BLaER1 (cell line): ENCODE results near the gene INHA.

ENCODE experiments used
- H3K27ac ChIP-seq: shearing (Covaris generic); formaldehyde crosslinking; 2 replicates; pipeline ENCODE4 v1.8.1; 2022
- H3K27me3 ChIP-seq: shearing (Covaris generic); formaldehyde crosslinking; 2 replicates; pipeline ENCODE4 v1.8.1; 2022
- H3K36me3 ChIP-seq: shearing (Covaris generic); formaldehyde crosslinking; 2 replicates; pipeline ENCODE4 v1.8.1; 2022
- H3K4me1 ChIP-seq: shearing (Covaris generic); formaldehyde crosslinking; 2 replicates; pipeline ENCODE4 v1.8.1; 2022
- H3K4me2 ChIP-seq: shearing (Covaris generic); formaldehyde crosslinking; 2 replicates; pipeline ENCODE4 v1.8.1; 2022
- H3K4me3 ChIP-seq: shearing (Covaris generic); formaldehyde crosslinking; 2 replicates; pipeline ENCODE4 v1.8.1; 2022
- H3K9ac ChIP-seq: shearing (Covaris generic); formaldehyde crosslinking; 2 replicates; pipeline ENCODE4 v1.8.1; 2022
- H3K9me3 ChIP-seq: shearing (Covaris generic); formaldehyde crosslinking; 2 replicates; pipeline ENCODE4 v1.8.1; 2022
- H4K20me1 ChIP-seq: shearing (Covaris generic); formaldehyde crosslinking; 2 replicates; pipeline ENCODE4 v1.8.1; 2022
- Cebpa-rat ChIP-seq: shearing (Covaris generic); IDR thresholded peaks from 2 replicates; pipeline ENCODE4 v1.8.1; 2022

The INHA gene

GRCh38 chr2:219603771-219604170 is 31.7 kb downstream of the INHA start:
- Histone ChIP-seq H3K4me1 (peaks cover 7% of the 10 kb centered on the region), H3K27me3 (no peaks in the 10 kb centered on the region), H4K20me1 (no peaks in the 10 kb centered on the region), H3K4me3 (no peak overlapping the region), H3K9ac (no peak overlapping the region), H3K4me2 (no peak overlapping the region), H3K27ac (no peak overlapping the region), H3K9me3 (no peaks in the 10 kb centered on the region), H3K36me3 (peaks cover 78% of the 10 kb centered on the region)
- TF ChIP-seq Cebpa-rat: no peak

GRCh38 chr2:219605607-219605954 is 33.5 kb downstream of the INHA start:
- Histone ChIP-seq H3K27ac (no peak overlapping the region), H4K20me1 (no peaks in the 10 kb centered on the region), H3K4me2 (no peak overlapping the region), H3K9ac (no peak overlapping the region), H3K36me3 (peaks cover 97% of the 10 kb centered on the region), H3K4me1 (no peaks in the 10 kb centered on the region; the same call in 1 of the 2 replicates), H3K4me3 (no peak overlapping the region), H3K27me3 (no peaks in the 10 kb centered on the region), H3K9me3 (no peaks in the 10 kb centered on the region)
- TF ChIP-seq Cebpa-rat: no peak

GRCh38 chr2:219607931-219608330 is 35.8 kb downstream of the INHA start:
- Histone ChIP-seq H3K36me3 (peaks cover 94% of the 10 kb centered on the region), H3K4me1 (peaks cover 12% of the 10 kb centered on the region), H3K9ac (no peak overlapping the region), H3K4me2 (no peak overlapping the region), H3K4me3 (no peak overlapping the region), H4K20me1 (no peaks in the 10 kb centered on the region), H3K27ac (no peak overlapping the region), H3K27me3 (no peaks in the 10 kb centered on the region), H3K9me3 (no peaks in the 10 kb centered on the region)
- no peak for TF ChIP-seq Cebpa-rat

GRCh38 chr2:219608399-219608964 is 36.4 kb downstream of the INHA start:
- no peaks in the 10 kb centered on the region for H3K9me3 ChIP-seq
- H3K4me2 ChIP-seq: no peak overlapping the region
- no peaks in the 10 kb centered on the region for H4K20me1 ChIP-seq
- H3K4me1 ChIP-seq: peaks cover 13% of the 10 kb centered on the region
- peaks cover 90% of the 10 kb centered on the region for H3K36me3 ChIP-seq
- H3K4me3 ChIP-seq: no peak overlapping the region
- no peaks in the 10 kb centered on the region for H3K27me3 ChIP-seq
- no peak overlapping the region for H3K9ac ChIP-seq
- no peak for TF ChIP-seq Cebpa-rat
- no peak overlapping the region for H3K27ac ChIP-seq

- Histone ChIP-seq H3K4me3 (no peak overlapping the region), H3K27me3 (no peaks in the 10 kb centered on the region), H3K4me1 (peaks cover 17% of the 10 kb centered on the region), H3K9me3 (no peaks in the 10 kb centered on the region), H3K36me3 (peaks cover 86% of the 10 kb centered on the region), H3K4me2 (no peak overlapping the region), H3K27ac (no peak overlapping the region), H3K9ac (no peak overlapping the region), H4K20me1 (peaks cover 3% of the 10 kb centered on the region)
- no peak for TF ChIP-seq Cebpa-rat
Measured at GRCh38 chr2:219609149-219609750, 37.1 kb downstream of the INHA start.

- no peak for TF ChIP-seq Cebpa-rat
Measured at GRCh38 chr2:219611306-219611705, 39.2 kb downstream of the INHA start.

GRCh38 chr2:219611866-219612576 is 39.9 kb downstream of the INHA start:
- peak; percentile 58; the same call in 1 of the 2 replicates for TF ChIP-seq Cebpa-rat
- 0 out of 2 replicates have a peak overlapping the region, but pooled peaks have one; percentile 29 for H3K27ac ChIP-seq
- peak overlapping the region; percentile 57 for H3K4me2 ChIP-seq
- H4K20me1 ChIP-seq: peaks cover 16% of the 10 kb centered on the region
- no peaks in the 10 kb centered on the region for H3K27me3 ChIP-seq
- no peaks in the 10 kb centered on the region for H3K9me3 ChIP-seq
- no peak overlapping the region for H3K4me3 ChIP-seq
- H3K9ac ChIP-seq: no peak overlapping the region
- peaks cover 32% of the 10 kb centered on the region for H3K4me1 ChIP-seq
- H3K36me3 ChIP-seq: peaks cover 86% of the 10 kb centered on the region

More at GRCh38 chr2:219611306-219611705, 39.2 kb downstream of the INHA start:
- Histone ChIP-seq H3K27ac (no peak overlapping the region), H3K36me3 (peaks cover 86% of the 10 kb centered on the region), H3K4me3 (no peak overlapping the region), H4K20me1 (peaks cover 16% of the 10 kb centered on the region), H3K4me1 (peaks cover 32% of the 10 kb centered on the region), H3K27me3 (no peaks in the 10 kb centered on the region), H3K9me3 (no peaks in the 10 kb centered on the region), H3K9ac (no peak overlapping the region), H3K4me2 (no peak overlapping the region)

GRCh38 chr2:219612577-219613286 is 40.6 kb downstream of the INHA start:
- H3K27me3 ChIP-seq: no peaks in the 10 kb centered on the region
- H4K20me1 ChIP-seq: peaks cover 16% of the 10 kb centered on the region
- peak overlapping the region; percentile 57 for H3K4me2 ChIP-seq
- H3K9ac ChIP-seq: no peak overlapping the region; the same call in 1 of the 2 replicates
- peaks cover 80% of the 10 kb centered on the region for H3K36me3 ChIP-seq
- no peak overlapping the region for H3K4me3 ChIP-seq
- H3K9me3 ChIP-seq: no peaks in the 10 kb centered on the region
- 0 out of 2 replicates have a peak overlapping the region, but pooled peaks have one; percentile 29 for H3K27ac ChIP-seq
- H3K4me1 ChIP-seq: peaks cover 32% of the 10 kb centered on the region
- TF ChIP-seq Cebpa-rat: no peak

- peaks cover 16% of the 10 kb centered on the region for H4K20me1 ChIP-seq
- peaks cover 32% of the 10 kb centered on the region for H3K4me1 ChIP-seq
- no peak overlapping the region for H3K4me2 ChIP-seq
- TF ChIP-seq Cebpa-rat: no peak
- H3K4me3 ChIP-seq: no peak overlapping the region
- H3K9ac ChIP-seq: no peak overlapping the region
- H3K27ac ChIP-seq: no peak overlapping the region
- H3K36me3 ChIP-seq: peaks cover 72% of the 10 kb centered on the region
- H3K9me3 ChIP-seq: no peaks in the 10 kb centered on the region
- H3K27me3 ChIP-seq: no peaks in the 10 kb centered on the region
Measured at GRCh38 chr2:219613461-219614070, 41.5 kb downstream of the INHA start.
